Cardiac muscle cell (in vitro differentiated cells and primary cell): ENCODE data around the gene ADA. TPM values are rescaled to one million over a fixed set of nuclear protein-coding genes. Genes with fewer than 3 reads are reported as not detected.
A peak's percentile ranks its signal among the peaks of the same experiment; 100 is the strongest.

Source experiments
- DNase-seq, 2 donors: peaks; one replicate each; pipeline versions ENCODE4 v3.0.0 to v3.0.0-alpha.2; 2010 to 2017; ENCODE audit warnings: low read depth in 1 of 2, low spot score in 1 of 2
- H3K27ac ChIP-seq: fragments of 200-600 bp; sonication (generic); 2 replicates; pipeline ENCODE4 v1.5.1; 2016
- H3K27me3 ChIP-seq: fragments of 200-600 bp; sonication (generic); 2 replicates; pipeline ENCODE4 v1.6.0; 2016; ENCODE audit warnings: control low read depth
- H3K36me3 ChIP-seq: fragments of 200-600 bp; sonication (generic); 2 replicates; pipeline ENCODE4 v1.5.1; 2016; ENCODE audit warnings: control low read depth
- H3K4me1 ChIP-seq: fragments of 200-600 bp; sonication (generic); 2 replicates; pipeline ENCODE4 v1.8.1; 2017; ENCODE audit warnings: low read depth, mild to moderate bottlenecking, mixed run types
- H3K4me3 ChIP-seq: fragments of 200-600 bp; sonication (generic); 2 replicates; pipeline ENCODE4 v1.5.1; 2016; ENCODE audit warnings: mild to moderate bottlenecking
- H3K9me3 ChIP-seq: fragments of 200-600 bp; sonication (generic); 2 replicates; pipeline ENCODE4 v1.5.1; 2017; ENCODE audit warnings: low read depth, mild to moderate bottlenecking, control low read depth
- CTCF ChIP-seq: IDR thresholded peaks from 2 replicates; pipeline ENCODE4 v1.5.1; 2012; ENCODE audit warnings: low read depth, mild to moderate bottlenecking, low read length
- polyA plus RNA-seq: library from polyadenylated mRNA; unstranded; fragments of >200 nt; fragmentation: Nextera tagmentation; extraction: Ambion mirVana; gene quantifications from 2 replicates; pipeline ENCODE4 v1.2.1, GENCODE V29; 2016
- total RNA-seq: library from RNA; depleted of rRNA; stranded (reverse); fragments of >200 nt; gene quantifications from 2 replicates; pipeline ENCODE4 v1.2.3, GENCODE V29; 2016

ADA gene
- total and polyA plus RNA-seq, 2 experiments from 2014 or later, result 16.7 to 18.9 TPM

GRCh38 chr20:44646023-44646640 lies 5.4 kb downstream of the ADA start:
- Histone ChIP-seq H3K4me3 (no peak overlapping the region), H3K27ac (no peak overlapping the region), H3K4me1 (peaks cover 13% of the 10 kb centered on the region), H3K9me3 (no peaks in the 10 kb centered on the region), H3K36me3 (no peaks in the 10 kb centered on the region), H3K27me3 (no peaks in the 10 kb centered on the region)
- peak in 1 of 2 donors; percentile 30 for DNase-seq
- TF ChIP-seq CTCF, result no peak

- DNase-seq, result no peak
- H3K9me3 ChIP-seq, result no peaks in the 10 kb centered on the region
- no peak overlapping the region for H3K4me3 ChIP-seq
- H3K27me3 ChIP-seq, result no peaks in the 10 kb centered on the region
- TF ChIP-seq CTCF, result no peak
- H3K36me3 ChIP-seq, result no peaks in the 10 kb centered on the region
- H3K27ac ChIP-seq, result no peak overlapping the region
- peaks cover 13% of the 10 kb centered on the region for H3K4me1 ChIP-seq
Measured at GRCh38 chr20:44644667-44645131, 6.8 kb downstream of the ADA start.

GRCh38 chr20:44644230-44644617 lies 7.3 kb downstream of the ADA start:
- H3K9me3 ChIP-seq, result no peaks in the 10 kb centered on the region
- no peak overlapping the region for H3K4me3 ChIP-seq
- no peak overlapping the region for H3K27ac ChIP-seq
- H3K36me3 ChIP-seq, result no peaks in the 10 kb centered on the region
- DNase-seq, result no peak
- H3K27me3 ChIP-seq, result no peaks in the 10 kb centered on the region
- H3K4me1 ChIP-seq, result peaks cover 13% of the 10 kb centered on the region
- TF ChIP-seq CTCF, result no peak

- H3K4me3 ChIP-seq, result no peak overlapping the region
- H3K9me3 ChIP-seq, result no peaks in the 10 kb centered on the region
- no peaks in the 10 kb centered on the region for H3K36me3 ChIP-seq
- TF ChIP-seq CTCF, result no peak
- H3K27me3 ChIP-seq, result no peaks in the 10 kb centered on the region
- DNase-seq, result peak; percentile 41 to 88
- peaks cover 13% of the 10 kb centered on the region for H3K4me1 ChIP-seq
- no peak overlapping the region for H3K27ac ChIP-seq
Measured at GRCh38 chr20:44643596-44644229, 7.8 kb downstream of the ADA start.

- no peaks in the 10 kb centered on the region for H3K9me3 ChIP-seq
- no peaks in the 10 kb centered on the region for H3K27me3 ChIP-seq
- H3K27ac ChIP-seq, result peak overlapping the region; percentile 80
- no peak for TF ChIP-seq CTCF
- no peak for DNase-seq
- H3K4me1 ChIP-seq, result peaks cover 13% of the 10 kb centered on the region
- H3K36me3 ChIP-seq, result no peaks in the 10 kb centered on the region
- H3K4me3 ChIP-seq, result no peak overlapping the region
Measured at GRCh38 chr20:44643154-44643519, 8.4 kb downstream of the ADA start.
